Right renal pelvis (tissue), 4 donors: ENCODE data around the gene MUC20. TPM values are rescaled to one million over a fixed set of nuclear protein-coding genes. Genes with fewer than 3 reads are reported as not detected.
A peak's percentile ranks its signal among the peaks of the same experiment; 100 is the strongest.
"Not testable (repeated sequence)": the region's sequence is repeated elsewhere in the genome, so short reads cannot be mapped to it uniquely, and the experiment has no call there.

Experiments used
- DNase-seq, 4 donors: peaks; one replicate each; pipeline ENCODE4 v3.0.0-alpha.2; 2013; ENCODE audit warnings: low read depth in 4 of 4, low spot score in 3 of 4, missing footprints in 1 of 4
- polyA plus RNA-seq, 4 donors: library from polyadenylated mRNA; unstranded; fragments of 120-200 nt; gene quantifications; one replicate each; pipeline ENCODE4 v1.2.1, GENCODE V29; 2013; ENCODE audit not compliant: insufficient read length in 4 of 4

MUC20 gene
- polyA plus RNA-seq, 4 donors: 18.3 to 31.5 (median 26.2) TPM

- DNase-seq: not testable (repeated sequence)
Measured at GRCh38 chr3:195728789-195729188, 8.0 kb downstream of the MUC20 start.

GRCh38 chr3:195729476-195730251, 8.9 kb downstream of the MUC20 start:
- DNase-seq: no peak

- no peak for DNase-seq
Measured at GRCh38 chr3:195731356-195731905, 10.7 kb downstream of the MUC20 start.

- peak in 2 of 4 donors; percentile 26 to 45 for DNase-seq
Measured at GRCh38 chr3:195732940-195733339, 12.2 kb downstream of the MUC20 start.

- DNase-seq: no peak
Measured at GRCh38 chr3:195735036-195735695, 14.4 kb downstream of the MUC20 start.

- no peak for DNase-seq
Measured at GRCh38 chr3:195736866-195737490, 16.2 kb downstream of the MUC20 start.

GRCh38 chr3:195737782-195738181, 17.0 kb downstream of the MUC20 start:
- DNase-seq: not testable (repeated sequence)

GRCh38 chr3:195738274-195739044, 17.7 kb downstream of the MUC20 start:
- no peak for DNase-seq

GRCh38 chr3:195739561-195740111, 18.9 kb downstream of the MUC20 start:
- no peak for DNase-seq

- no peak for DNase-seq
Measured at GRCh38 chr3:195744437-195744836, 23.7 kb downstream of the MUC20 start.

GRCh38 chr3:195746346-195746745, 25.6 kb downstream of the MUC20 start:
- DNase-seq: no peak

- no peak for DNase-seq
Measured at GRCh38 chr3:195746751-195747150, 26.0 kb downstream of the MUC20 start.

GRCh38 chr3:195748661-195749060, 27.9 kb downstream of the MUC20 start:
- DNase-seq: no peak

GRCh38 chr3:195749101-195749500, 28.3 kb downstream of the MUC20 start:
- DNase-seq: not testable (repeated sequence)

GRCh38 chr3:195750797-195751520, 30.2 kb downstream of the MUC20 start:
- DNase-seq: no peak

- no peak for DNase-seq
Measured at GRCh38 chr3:195751560-195751959, 30.8 kb downstream of the MUC20 start.

- no peak for DNase-seq
Measured at GRCh38 chr3:195752066-195752465, 31.3 kb downstream of the MUC20 start.

- DNase-seq: no peak
Measured at GRCh38 chr3:195752546-195753331, 32.0 kb downstream of the MUC20 start.

- no peak for DNase-seq
Measured at GRCh38 chr3:195753581-195753980, 32.8 kb downstream of the MUC20 start.
